Measurements from ENCODE around the gene RHOJ.
A peak's percentile ranks its signal among the peaks of the same experiment; 100 is the strongest.
"Not testable (repeated sequence)": the region's sequence is repeated elsewhere in the genome, so short reads cannot be mapped to it uniquely, and the experiment has no call there.

The RHOJ gene

DNA sequence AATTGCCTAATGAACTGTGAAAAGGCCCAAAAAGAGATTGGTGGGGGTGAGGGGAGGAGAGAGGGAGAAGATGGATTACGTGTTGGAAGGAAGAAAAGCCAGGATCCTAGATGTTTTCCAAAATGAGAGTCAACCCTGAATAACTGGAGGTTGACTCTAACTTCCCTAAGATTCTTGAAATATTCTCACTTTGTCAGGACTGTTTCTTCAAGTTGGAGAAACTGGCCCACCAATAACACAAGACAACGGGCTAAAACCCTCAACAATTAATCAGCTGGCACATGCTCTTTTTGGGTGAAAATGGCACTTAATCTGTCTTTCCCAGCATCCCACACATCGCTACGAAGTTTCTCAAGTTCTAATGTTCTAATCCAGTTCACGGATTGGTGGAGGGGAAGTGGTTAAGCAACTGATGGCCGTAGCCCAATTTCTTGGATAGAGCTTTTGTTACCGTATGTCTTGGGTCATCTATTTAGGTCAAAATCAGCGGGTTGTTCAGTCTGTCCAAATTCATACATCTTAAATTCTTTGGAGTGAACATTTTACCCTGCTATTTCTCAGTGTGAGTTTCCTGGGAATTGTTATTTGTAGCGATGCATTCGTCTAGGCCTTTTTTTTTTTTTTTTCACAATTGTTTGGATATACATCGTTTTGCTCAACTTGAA lies 65.5 kb downstream of the RHOJ start:
- ATAC-seq: no peak

DNA sequence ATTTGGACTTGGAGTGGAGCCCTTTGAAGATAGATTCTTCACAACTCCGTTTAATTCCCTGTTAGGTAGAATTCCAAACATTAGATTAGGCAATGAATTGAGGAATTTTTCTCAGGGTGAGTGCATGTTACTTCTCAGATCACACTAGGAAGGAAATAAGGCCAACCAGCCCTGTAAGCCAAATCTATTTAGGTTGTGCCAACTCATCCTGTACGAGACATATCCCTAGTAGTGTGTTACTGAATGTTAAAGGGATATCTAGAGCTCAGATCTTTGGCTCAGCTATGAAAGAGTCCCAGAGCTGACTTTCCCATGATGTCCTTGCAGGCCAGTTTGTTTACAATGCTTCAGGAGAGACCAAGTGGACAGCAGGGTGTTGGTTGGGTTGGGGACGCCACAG lies 68.9 kb downstream of the RHOJ start:
- no peak for ATAC-seq

DNA sequence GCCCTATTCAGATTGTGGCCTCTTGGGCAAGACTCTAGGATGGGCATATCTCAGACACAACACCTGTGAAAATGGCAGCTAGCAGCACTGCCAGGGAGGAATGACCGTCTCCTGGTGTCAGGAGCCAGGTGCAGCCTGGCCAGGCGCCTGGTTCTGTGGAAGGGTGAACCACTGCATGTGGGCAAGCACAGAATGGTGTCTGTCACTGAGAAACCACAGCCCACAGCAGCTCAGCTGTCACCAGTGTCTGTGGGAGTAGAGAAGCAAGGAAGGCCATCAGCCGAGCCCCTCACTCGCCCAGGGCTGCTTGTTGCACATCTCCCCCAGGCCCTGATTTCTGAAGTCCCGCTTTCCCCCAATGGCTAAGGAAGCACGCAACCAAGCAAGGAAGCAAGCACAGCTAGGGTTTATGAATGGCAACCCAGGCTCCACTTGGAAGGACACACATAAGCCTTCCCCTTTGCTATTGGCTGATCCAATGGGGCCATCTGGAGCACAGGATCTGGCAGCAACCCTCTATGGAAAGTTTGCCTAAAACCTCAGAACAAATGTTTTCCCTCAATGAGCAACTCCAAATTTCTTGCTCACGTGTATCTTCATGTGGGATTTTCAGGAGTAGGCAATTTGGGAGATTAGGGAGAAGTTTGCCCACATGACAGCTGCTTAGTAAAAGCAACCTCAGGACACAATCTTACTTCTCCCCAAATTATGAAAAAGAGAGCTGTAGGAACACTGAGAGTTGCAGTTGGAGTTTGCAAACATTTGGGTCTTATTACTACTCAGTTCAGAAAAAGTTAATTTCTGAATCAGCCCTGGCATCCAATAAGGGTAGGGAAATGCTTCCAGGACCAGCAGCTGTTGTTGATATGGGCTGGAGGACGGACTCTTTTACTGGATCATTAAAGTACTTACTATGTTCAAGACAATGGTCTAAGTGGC lies 69.7 kb downstream of the RHOJ start:
- no peak for ATAC-seq

DNA sequence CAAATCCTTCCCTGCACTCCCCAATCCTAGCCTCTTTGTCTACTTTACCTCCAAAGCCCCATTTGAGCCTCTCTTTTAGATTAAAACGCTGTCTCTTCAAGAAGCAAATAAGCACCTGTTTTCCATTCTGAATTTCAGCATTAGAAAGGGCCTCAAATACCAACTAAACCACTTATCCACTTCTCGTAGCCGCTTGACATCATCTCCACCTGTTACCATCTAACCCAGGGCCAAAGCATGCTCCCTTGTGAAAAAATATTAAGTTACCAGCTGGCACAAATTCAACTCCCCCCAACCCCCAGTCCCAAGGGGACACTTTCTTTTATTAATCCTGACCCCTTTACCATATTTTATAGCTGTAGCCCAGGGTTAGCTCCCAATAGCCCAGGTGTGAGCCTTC lies 71.4 kb downstream of the RHOJ start:
- no peak for ATAC-seq

DNA sequence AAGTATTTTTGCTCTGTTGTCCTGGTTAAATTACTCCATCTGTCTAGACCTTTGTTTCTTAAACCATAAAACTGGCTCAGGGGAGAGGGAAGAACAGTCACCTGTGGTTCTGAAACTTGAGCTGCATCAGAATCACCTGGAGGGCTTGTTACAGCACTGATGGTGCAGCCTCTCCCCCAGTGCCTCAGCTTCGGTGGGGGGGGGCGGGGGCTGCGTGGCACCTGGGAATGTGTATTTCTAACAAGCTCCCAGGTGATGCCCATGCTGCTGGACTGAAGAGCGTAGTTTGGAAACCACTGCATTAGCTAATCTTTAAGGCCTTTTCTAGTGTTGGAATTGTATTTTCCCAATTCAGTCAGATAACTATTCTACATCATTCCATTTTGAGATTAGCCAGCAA lies 71.8 kb downstream of the RHOJ start:
- no peak for ATAC-seq

DNA sequence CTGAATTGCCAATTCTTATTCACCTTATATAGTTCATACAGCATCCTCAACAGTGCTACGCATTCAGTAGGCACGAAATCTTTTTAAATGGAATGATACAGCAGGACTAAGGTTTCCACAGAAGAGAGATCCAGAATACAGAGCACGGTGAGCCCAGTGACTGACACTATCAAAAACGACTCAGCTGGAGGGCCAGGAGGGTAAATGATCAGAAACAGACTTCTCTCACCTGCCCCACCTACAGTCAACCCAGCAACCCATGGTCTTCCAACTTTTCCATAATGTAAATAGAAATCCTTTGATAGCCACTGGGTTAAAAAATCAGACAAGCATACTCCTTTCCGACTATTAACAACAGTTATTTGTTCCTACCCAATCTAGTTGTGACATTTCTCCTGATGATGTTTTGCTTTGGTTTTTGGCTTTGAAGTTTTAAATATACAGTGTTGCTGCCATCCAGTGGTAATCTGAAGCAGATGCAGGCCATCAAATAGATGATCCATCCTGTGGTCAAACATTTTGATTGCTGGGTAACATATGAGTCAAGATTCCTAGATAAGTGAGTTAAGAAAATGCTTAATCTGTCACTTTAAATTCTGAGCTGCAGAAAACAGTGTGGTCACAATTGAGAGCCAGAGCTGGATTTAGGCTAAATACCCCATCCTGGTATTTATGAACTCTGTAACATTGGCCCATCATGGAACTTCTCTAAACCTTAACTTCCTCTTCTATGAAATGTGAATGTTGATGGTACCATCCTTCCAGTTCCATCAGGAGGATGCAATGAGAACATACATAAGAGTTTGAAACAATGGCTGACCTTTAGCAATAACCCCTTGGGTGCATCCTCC lies 72.5 kb downstream of the RHOJ start:
- ATAC-seq: peak; percentile 60 to 71

DNA sequence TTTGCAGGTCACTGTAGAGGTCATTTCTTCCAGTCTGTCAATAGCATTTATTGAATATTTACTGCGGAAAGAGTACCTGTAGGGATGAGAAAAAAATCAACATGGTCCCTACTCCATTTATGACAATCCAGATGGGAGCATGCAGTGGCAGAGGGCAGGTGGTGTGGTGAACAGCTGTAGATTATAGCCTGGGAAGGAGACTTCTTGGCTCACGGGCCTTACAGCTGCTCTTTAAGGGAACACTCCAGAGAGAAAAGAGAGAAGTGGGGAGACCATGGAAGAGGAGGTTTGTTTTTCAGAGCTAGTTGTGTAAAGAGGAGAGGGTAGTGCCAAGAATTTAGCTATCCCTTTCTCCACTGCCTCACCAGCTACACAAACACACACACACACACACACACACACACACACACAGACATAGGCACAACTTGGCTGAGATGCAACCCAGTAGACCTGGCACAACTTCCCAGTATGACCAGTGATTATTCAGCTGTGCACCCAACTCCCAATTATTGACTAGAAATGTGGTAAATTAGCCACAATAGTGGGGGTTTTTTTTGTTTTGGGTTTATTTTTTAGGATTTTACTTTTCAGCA lies 73.4 kb downstream of the RHOJ start:
- ATAC-seq: no peak

DNA sequence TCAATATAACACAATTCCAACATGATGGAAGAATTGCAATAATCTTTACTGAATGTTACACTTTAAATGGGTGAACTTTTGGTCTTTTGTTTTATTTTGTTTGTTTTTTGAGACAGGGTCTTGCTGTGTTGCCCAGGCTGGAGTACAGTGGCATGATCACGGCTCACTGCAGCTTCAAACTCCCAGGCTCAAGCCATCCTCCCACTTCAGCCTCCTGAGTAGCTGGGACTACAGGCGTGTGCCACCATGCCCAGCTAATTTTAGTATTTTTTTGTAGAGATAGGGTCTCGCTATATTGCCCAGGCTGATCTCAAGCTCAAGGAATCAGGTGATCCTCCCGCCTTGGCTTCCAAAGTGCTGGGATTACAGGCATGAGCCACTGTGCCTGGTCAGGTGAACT lies 75.7 kb downstream of the RHOJ start:
- not testable (repeated sequence) for ATAC-seq

DNA sequence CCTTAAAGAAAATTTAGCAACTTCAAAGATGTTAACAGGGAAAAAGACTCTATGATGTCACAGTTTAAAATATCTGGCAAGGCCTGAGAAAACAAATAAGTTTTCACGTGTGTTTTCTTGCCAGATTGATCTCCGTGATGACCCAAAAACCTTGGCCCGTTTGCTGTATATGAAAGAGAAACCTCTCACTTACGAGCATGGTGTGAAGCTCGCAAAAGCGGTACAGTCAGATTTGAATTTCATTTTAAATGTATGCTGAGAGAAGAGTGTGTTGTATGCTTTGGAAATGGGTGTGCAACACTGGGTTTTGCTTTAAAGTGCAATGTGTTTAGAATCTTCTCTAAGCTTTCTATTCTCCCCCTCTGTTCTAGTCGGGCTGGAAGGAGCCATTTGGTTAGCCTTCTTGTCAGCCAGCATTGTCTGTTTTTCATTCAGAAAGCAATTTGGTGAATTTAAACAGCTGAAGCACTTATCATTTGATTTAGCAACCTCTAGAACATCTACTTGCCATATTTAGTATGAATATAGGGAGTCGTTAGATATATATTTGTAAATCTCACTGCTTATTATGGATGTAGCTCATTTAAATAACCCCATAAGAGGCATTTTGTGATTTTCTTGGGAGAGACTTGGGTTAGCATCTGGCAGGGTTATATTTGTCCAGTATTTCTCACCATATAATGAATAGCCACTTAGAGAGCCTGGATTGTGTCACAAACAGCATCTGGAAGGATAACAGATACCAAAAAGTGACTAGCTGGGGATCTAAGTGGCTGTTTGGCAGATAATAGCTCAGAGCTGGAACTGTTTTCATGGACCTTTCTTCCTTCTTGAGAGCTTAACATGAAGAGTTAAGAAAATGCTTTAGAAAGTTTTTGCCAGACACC lies 79.0 kb downstream of the RHOJ start:
- peak; percentile 56 to 86 for ATAC-seq

DNA sequence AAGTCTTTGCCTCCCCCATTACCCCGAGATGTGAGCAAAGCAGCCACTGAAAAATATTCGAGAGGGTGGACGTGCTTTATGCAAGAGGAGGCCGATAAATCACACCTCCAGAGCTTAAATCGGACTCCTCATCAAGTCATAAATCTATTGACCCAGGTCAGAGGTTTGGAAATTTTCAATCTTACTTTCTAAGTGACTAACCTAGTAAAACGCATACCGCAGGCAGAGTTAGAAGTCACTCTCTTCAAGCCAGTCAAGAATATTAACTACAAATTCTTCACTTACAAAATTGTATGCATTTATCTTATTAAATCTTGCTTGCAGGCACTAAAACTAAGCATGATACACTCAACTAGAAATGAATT lies 79.6 kb downstream of the RHOJ start:
- peak; percentile 28 to 30 for ATAC-seq

DNA sequence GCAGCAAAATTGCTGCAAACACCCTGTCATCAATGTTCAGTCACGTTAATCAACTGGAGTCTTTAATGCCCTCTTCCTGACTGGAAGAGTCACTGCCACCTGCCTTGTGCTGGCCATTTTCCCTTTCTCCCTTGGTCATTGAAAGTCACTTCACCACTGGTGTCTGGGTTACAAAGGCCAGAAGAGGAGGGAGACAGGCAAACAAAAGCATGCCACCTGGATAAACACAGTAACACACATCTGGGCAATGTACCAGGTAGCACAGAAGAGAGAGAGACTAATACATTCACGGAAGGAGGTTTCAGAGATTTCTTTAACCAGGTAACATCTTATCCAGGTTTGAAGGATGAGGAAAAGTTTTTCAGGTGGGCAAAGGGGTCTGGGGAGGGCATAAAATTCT lies 81.8 kb downstream of the RHOJ start:
- ATAC-seq: no peak

DNA sequence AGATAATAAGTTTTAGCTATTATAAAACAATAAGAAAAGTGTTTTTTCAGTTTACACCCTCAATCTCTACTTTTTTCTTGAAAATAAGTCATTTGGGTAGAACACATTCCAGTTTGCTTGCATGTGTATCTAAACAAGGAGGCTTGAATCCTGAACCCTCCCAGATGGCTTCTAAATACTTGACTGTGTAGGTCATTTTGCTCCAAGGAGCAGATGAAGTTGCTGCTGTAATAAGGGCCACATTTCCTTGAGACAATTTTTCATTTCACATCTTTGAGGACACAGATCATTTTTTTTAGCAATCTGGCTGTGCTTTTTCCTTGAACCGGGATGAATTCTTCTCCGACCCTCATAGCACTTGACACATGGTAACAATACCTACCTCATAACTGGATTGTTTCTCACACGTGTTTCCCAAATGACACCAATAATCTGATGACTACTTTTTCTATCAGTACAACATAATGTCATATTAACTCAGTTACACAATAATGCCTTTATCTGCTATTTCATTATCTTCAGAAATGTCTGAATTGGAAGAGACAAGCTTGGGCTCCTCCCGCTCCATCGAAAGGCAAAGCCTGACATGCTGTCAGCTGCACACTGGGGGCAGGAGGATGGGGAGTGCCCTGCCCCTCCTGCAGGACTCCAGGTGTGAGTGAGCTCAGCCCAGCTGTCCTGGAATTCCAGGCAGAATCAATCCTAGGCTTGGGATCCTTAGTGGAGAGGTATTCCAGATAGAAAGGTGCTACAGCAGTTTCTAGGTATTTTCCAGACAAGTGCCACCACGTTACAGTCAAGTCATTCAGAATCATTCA lies 83.6 kb downstream of the RHOJ start:
- ATAC-seq: no peak

DNA sequence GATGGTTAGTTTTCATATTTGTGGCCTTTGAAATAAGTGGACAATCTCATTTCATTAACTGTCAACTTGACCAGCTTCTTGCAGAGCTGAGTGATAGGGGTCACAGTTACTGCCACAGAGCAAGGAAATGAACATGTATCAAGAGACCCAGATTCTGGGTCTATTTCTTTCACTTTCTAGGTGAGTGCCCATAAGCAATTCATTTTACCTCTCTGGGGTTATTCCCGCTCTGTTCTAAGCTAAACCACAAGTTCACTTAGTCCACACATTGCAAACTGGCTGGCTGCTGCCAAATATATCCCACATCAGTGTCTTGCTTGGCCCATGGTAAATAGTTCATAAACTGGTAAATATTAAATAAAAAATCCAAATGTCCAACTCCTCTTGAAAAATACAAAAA lies 84.6 kb downstream of the RHOJ start:
- ATAC-seq: peak in 1 of 2 donors; percentile 24

DNA sequence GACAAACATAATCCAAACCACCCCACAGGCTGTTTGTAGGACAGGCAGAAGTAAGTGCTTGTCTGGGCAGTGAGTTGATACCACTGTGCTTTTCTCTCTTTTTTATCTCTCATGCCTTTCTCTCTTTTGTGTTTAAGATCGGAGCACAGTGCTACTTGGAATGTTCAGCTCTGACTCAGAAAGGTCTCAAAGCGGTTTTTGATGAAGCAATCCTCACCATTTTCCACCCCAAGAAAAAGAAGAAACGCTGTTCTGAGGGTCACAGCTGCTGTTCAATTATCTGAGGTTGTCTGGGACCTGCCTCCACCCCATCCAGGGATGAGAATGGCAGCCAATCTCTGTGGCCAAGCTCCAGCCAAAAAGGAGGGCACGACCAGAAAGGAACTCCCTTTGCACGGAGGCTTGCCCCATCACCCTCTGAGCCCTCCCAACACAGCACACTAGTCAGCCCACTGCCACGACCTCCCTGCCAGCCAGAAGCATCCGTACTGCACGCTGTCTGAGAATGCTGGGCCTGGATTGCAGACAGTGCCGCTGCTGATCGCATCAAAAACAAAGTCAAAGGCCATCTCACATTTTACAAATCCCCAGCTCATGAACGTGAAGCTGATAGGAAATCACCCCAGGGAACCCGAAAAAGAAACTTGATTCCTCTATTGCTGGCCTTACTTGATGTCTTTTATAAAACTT lies 86.6 kb downstream of the RHOJ start:
- no peak for ATAC-seq

DNA sequence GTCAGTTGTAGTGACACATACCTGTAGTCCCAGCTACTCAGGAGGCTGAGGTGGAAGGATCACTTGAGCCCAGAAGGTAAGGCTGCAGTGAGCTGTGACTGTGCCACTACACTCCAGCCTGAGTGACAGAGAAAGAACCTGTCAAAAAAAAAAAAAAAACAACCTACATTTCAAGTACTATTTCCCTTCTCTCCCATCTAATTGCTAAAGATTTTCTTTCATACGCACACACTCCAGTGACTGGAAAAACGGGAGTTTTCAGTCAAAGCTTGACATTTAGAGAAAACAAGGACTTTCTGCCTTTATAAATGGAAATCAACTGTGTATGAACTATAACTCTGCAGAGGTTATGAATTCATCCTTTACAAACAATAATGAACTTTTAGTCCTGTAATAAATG lies 88.6 kb downstream of the RHOJ start:
- ATAC-seq: no peak

DNA sequence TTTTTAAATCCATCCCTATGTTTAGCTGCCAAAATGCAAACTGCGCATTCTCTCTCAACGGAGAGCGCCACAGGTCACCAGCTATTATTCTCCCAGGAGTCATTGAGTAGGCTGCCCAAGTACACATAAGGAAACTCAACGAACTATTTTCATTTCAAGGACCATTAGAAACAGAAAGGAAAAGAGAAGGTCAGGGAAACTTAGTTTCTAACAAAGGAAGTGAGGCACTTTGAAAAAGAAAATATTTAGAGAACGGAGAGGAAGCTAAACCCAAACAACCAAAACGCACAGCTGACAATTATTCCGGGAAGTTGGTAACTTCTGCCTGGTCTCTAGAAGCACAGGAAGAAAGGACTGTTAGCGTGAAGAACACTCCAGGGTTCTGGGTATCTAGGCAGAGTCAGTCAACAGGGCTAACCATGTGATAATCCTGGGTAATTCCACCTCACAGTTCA lies 91.0 kb downstream of the RHOJ start:
- ATAC-seq: no peak

DNA sequence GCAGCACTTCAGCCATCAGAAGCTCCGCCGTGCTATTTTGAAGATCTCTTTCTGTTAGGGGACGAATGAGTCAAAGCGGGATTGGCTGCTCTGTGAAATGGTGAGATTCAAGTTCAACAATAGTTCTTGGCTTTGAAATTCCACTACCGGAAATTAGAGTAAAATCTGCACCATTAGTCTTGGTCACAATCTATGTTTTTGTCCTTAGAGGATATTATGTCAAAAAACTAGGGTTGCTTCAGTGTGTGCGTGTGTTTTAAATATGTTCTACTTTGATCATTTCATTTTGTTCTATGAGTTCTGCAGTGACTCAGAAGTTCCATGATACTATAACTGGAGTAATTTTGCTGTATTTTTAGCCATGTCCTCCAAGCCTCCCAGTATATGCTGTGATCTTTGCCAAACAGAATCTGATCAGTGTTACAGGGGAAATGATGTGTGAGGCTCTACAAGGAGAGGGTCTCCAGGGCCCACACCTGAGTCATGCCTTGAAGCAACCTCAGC lies 91.9 kb downstream of the RHOJ start:
- ATAC-seq: peak; percentile 67 to 75

DNA sequence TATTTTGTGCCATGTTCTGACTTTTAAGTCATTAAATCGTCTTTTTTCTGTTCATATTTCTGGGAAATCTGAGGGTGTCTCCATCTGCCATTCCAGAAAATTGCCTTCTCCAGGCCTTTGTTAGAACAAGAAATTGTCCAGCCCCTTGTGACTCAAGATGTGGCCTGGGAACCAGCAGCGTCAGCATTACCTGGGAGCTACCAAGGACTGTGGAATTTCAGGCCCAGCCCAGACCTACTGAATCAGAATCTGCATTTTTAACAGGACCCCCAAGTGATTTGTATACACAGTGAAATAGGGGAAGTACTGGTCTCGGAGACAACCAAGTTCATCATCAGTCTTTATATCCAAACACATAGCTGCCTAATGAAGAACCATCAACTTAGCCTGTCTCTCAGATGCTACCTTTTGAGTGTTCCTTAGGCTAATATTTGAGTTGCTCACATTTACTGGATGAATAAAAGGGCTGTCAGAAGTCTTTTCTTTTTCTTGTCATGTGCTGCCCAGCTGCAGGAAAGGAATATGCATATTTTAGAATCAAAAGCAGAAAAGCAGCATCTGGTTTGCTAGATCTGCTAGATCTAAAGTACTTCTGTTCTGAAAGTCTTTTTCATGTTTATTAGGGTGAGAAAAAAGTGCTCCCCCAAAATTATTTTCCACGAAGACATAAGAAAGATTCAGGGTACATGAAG lies 93.3 kb downstream of the RHOJ start:
- ATAC-seq: no peak

DNA sequence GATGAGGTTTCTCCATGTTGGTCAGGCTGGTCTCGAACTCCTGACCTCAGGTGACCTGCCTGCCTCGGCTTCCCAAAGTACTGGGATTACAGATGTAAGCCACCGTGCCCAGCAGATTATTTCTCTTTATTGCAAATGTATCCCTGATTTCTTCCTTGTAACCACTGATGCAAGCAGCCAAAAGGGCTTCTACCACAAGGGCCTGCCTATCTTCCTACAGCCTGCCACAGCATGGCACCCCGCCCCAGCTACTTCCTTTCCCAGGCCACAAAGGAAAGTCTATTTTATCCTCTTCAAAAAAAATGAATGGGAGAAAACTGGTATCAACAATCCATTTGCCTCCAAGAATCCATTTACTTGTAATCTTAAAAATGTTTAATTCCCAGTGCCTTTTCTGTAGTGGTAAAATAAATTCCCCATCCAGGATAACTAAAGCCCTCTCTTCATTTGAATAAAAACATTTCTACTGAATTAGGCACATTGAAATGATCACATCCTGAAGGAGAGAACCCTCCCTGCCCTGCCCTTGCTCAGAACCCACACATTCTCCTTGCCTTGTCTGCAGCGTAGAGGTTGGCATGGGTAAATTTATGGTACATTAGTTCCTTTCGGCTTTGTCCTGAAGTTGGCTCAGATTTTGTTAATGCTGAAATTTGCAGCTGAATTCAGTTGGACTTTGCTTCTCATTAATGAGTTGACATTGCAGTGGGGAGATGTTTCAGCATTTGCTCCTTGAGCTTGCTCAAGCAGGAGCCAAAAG lies 95.3 kb downstream of the RHOJ start:
- ATAC-seq: no peak

All from activated CD4-positive, CD25-positive, alpha-beta regulatory T cell treated with anti-CD3 and anti-CD28 coated beads, Interleukin-2, amount 50 U/mL, for 24 hours (primary cell).